Skeletal muscle satellite cell (primary cell): Measurements from ENCODE around the gene DYNC1I1.

ENCODE experiments used
- H3K27me3 ChIP-seq: 2 replicates; pipeline ENCODE4 v1.7.0; 2013; ENCODE audit warnings: low read length; ENCODE audit not compliant: control insufficient read depth, insufficient read depth
- H3K36me3 ChIP-seq: 2 replicates; pipeline ENCODE4 v1.7.0; 2013; ENCODE audit warnings: mild to moderate bottlenecking, control low read depth, low read length; ENCODE audit not compliant: insufficient read depth
- H3K4me1 ChIP-seq: 2 replicates; pipeline ENCODE4 v1.7.0; 2013; ENCODE audit warnings: low read length; ENCODE audit not compliant: control insufficient read depth, insufficient read depth
- H3K4me2 ChIP-seq: 2 replicates; pipeline ENCODE4 v1.7.0; 2013; ENCODE audit warnings: mild to moderate bottlenecking, low read length
- H3K4me3 ChIP-seq: 2 replicates; pipeline ENCODE4 v1.7.0; 2013; ENCODE audit warnings: low read length
- H3K9ac ChIP-seq: 2 replicates; pipeline ENCODE4 v1.7.0; 2013; ENCODE audit warnings: mild to moderate bottlenecking, low read depth, low read length, moderate library complexity
- H3K9me3 ChIP-seq: replicated peaks from 2 replicates; pipeline ENCODE4 v1.7.0; 2013; ENCODE audit warnings: mild to moderate bottlenecking, control low read depth, low read length

The DYNC1I1 gene

DNA sequence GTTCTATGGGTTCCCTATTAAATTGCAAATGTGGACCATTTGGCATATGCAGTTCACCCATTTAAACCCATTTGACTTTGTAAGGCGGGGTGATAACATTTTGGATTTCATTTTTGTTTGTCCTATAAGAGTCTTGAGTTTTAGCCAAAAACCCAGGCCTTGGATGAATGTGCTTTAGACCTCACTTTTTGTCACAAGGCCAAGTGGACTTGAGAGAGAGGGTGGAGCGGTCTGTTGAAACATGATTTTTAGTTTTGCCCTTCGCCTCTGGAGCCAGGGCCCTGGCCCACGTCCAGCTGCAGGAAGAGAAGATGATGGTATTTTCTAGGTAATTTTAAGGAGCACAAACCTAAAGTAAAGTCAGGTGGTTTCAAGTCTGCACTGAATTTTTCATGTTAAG lies 289.5 kb downstream of the DYNC1I1 start:
- Histone ChIP-seq H3K4me3 (no peak overlapping the region), H3K4me1 (no peaks in the 10 kb centered on the region), H3K9me3 (no peaks in the 10 kb centered on the region), H3K9ac (no peak overlapping the region), H3K27me3 (no peaks in the 10 kb centered on the region), H3K4me2 (no peak overlapping the region), H3K36me3 (no peaks in the 10 kb centered on the region)

DNA sequence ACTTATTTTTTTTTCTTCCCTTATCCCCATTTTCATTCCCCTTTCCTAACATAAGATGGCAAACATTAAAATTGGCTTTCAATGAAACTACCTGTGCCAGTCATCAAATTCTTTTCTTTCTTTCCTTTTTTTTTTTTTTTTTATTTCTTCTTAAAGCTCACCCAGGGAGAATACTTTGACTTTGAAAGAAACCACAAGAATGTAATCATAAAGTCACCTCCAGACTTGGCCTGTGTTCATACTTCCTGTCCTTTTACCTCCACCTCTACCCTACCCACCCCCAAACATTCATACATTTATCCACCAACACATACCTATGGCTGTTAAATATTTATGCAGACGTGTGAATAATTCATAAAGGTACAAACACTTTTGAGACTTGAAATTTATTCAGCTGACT lies 295.0 kb downstream of the DYNC1I1 start:
- no peaks in the 10 kb centered on the region for H3K9me3 ChIP-seq
- H3K4me3 ChIP-seq = no peak overlapping the region
- H3K4me2 ChIP-seq = no peak overlapping the region
- H3K9ac ChIP-seq = no peak overlapping the region
- H3K36me3 ChIP-seq = no peaks in the 10 kb centered on the region
- no peaks in the 10 kb centered on the region for H3K4me1 ChIP-seq
- no peaks in the 10 kb centered on the region for H3K27me3 ChIP-seq

DNA sequence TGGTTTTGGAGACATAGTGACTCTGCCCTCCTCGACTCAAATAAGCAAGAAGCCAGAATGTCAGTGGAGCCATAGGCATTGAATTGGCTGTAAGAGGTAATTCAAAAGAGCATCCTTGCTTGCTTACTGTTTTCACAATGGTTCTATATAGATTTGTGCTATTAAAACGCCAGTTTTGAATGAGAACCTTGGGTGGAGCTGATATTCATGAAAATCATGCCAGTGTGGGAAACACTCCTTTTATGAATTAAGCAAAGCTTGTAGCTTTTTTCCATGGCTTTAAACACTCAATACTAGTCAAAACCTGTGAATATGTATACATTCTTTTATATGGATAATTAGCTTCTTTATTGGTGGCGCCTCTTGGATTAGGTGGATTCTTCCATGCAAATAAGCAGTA lies 297.0 kb downstream of the DYNC1I1 start:
- Histone ChIP-seq H3K4me3 (no peak overlapping the region), H3K9ac (no peak overlapping the region), H3K9me3 (no peaks in the 10 kb centered on the region), H3K4me1 (no peaks in the 10 kb centered on the region), H3K27me3 (no peaks in the 10 kb centered on the region), H3K36me3 (no peaks in the 10 kb centered on the region), H3K4me2 (no peak overlapping the region)

DNA sequence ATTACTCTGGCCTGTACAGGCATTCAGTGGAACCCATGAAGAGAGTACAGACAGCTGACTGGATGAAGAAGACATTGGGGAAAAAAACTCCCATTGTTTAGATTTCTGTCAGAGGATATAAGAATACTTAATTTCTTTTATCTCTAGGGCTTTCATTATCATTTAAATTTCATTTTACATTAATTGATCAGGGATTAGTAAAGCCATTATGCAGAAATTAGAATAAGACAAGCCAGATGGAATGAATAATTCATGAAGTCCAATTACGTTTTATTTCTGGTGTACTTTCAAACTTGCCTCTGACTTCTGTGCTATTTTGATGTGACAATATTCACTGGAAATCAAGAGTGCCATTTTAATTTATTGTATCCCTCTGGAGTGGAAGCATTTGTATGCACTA lies 302.5 kb downstream of the DYNC1I1 start:
- H3K4me2 ChIP-seq = no peak overlapping the region

DNA sequence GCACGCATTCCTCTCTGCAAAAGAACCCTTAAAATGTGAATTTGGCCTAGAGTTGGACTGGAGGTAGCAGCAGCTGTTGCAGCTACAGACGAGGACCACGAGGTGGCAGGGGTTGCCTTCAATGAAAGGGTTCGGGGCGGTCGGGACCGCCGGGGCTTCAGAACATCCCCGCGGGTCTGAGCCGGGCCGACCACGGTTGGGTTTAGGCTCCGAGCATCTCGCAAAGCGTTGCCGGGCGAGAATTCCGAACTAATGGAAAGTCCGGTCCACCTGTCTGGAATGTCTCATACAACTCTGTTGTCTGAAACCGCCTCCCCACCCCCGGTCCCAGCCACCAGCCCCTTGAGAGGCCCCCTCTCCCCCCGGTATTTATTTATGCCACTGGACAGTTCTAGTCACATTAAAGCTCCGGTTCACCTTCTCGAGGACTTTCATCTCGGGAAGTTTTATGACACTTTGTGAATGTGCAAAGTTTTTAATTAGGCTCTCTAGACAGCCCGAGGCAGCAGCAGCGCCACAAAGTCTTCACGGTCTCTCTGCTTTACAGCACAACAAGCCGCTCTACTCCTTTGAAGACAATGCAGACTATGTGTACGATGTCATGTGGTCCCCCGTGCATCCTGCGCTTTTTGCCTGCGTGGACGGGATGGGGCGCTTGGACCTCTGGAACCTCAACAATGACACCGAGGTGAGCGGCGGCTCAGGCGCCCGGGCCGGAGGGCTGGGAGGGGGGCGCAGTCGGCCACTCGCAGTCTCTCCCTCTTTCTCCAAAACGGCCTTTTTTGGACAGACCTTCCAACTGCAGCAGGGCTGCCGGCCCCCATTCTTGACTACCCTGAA lies 303.4 kb downstream of the DYNC1I1 start:
- peak overlapping the region; percentile 76 for H3K4me3 ChIP-seq
- peaks cover 7% of the 10 kb centered on the region for H3K4me1 ChIP-seq
- H3K9ac ChIP-seq = peak overlapping the region; percentile 38
- H3K27me3 ChIP-seq = peaks cover 7% of the 10 kb centered on the region
- no peaks in the 10 kb centered on the region for H3K36me3 ChIP-seq
- no peaks in the 10 kb centered on the region for H3K9me3 ChIP-seq
- peak overlapping the region; percentile 98 for H3K4me2 ChIP-seq

More for the DNA sequence above, 302.5 kb downstream of the DYNC1I1 start:
- Histone ChIP-seq H3K4me3 (no peak overlapping the region), H3K9ac (no peak overlapping the region), H3K27me3 (peaks cover 7% of the 10 kb centered on the region), H3K4me1 (peaks cover 7% of the 10 kb centered on the region), H3K9me3 (no peaks in the 10 kb centered on the region), H3K36me3 (no peaks in the 10 kb centered on the region)

DNA sequence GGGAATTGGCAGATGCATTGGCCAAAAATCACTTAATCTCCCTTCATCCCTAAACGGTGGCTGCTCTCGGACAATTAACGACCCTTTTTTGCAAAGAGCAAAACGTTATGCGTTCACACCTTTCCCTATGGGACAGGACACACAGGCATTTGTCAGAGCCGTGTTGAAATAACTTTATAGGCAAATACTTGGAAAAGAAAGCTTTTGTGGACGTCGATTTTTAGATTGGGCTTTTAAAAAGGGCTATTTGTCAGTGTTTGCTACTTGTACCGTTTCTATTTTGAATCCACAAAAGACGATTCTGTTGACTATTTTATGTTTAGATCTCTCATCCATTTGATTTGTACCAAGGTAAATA lies 304.0 kb downstream of the DYNC1I1 start:
- Histone ChIP-seq H3K36me3 (no peaks in the 10 kb centered on the region), H3K9ac (peak overlapping the region; percentile 38), H3K9me3 (no peaks in the 10 kb centered on the region), H3K4me3 (peak overlapping the region; percentile 76), H3K4me2 (peak overlapping the region; percentile 98), H3K27me3 (peaks cover 7% of the 10 kb centered on the region), H3K4me1 (peaks cover 7% of the 10 kb centered on the region)

DNA sequence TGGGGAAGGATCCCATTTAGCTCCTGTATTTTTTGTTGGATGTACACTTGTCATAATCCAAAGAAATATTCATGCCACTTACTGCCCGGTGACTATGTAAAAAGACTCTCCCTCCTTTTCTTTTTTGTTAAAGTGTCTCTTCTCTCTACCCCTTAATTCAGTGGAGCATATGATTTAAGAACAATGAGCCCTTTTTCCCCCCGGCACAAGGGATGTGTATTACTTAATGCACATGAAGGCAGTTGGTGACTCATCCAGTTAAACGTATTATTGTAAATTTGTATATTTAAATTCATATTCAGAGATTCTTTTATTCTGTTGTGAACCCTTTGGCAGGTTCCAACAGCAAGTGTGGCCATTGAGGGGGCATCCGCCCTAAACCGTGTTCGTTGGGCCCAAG lies 307.7 kb downstream of the DYNC1I1 start:
- Histone ChIP-seq H3K9ac (no peak overlapping the region), H3K9me3 (no peaks in the 10 kb centered on the region), H3K4me1 (peaks cover 12% of the 10 kb centered on the region), H3K4me2 (no peak overlapping the region), H3K4me3 (no peak overlapping the region), H3K27me3 (peaks cover 7% of the 10 kb centered on the region), H3K36me3 (no peaks in the 10 kb centered on the region)

DNA sequence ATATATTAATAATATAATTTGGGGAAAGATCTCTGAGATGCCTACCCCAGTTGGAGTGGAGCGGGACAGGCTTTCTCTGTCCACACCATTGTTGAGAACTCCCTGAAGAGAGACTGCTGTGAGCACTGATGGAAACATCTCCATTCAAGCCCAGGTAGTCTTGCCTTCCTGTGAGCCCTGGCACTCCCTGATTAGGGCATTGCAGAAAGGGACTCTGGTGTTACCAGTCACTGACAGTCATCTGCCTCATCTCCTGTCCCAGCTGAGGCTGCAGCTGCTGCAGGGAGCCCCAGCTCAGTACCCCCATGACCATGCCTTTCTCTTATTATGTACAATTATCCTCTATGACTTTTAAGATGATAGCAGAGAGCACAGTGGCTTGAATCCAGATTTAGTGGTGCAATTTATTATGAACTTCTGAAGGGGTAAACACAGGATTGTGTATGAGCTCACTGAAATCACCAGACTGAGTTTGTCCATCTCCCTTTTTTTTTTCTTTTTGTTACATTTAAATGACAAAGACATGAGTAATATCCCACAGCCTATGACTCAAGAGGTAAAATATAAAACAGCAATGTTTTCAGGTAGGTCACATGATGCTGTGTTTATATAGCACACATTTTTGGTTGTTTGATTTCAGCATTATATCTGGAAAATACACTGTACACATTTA lies 312.7 kb downstream of the DYNC1I1 start:
- Histone ChIP-seq H3K4me3 (peak overlapping the region; percentile 40), H3K9ac (no peak overlapping the region), H3K4me1 (peaks cover 23% of the 10 kb centered on the region), H3K36me3 (no peaks in the 10 kb centered on the region), H3K27me3 (no peaks in the 10 kb centered on the region), H3K9me3 (no peaks in the 10 kb centered on the region), H3K4me2 (peak overlapping the region; percentile 67)

DNA sequence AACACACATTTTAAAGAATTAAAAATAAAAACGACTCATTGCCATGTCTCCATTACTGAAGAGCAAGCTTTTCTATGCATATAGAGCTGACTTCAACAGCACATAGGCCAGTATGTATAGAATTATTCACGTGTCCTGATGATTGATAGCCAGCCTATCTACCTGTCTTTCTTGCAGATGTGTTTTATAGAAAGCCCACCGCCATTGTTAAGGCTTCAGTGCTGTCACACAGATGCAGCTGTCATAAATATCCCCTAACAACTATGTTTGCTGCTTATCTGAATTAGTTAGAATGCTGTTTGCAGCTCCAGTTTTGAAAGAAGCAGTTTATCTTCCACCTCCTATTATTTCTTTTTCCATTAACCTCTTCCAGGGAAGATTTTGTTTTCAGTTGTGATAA lies 313.6 kb downstream of the DYNC1I1 start:
- no peaks in the 10 kb centered on the region for H3K36me3 ChIP-seq
- no peaks in the 10 kb centered on the region for H3K27me3 ChIP-seq
- no peak overlapping the region for H3K9ac ChIP-seq
- no peak overlapping the region for H3K4me2 ChIP-seq
- H3K4me3 ChIP-seq = no peak overlapping the region
- H3K4me1 ChIP-seq = peaks cover 23% of the 10 kb centered on the region
- no peaks in the 10 kb centered on the region for H3K9me3 ChIP-seq

DNA sequence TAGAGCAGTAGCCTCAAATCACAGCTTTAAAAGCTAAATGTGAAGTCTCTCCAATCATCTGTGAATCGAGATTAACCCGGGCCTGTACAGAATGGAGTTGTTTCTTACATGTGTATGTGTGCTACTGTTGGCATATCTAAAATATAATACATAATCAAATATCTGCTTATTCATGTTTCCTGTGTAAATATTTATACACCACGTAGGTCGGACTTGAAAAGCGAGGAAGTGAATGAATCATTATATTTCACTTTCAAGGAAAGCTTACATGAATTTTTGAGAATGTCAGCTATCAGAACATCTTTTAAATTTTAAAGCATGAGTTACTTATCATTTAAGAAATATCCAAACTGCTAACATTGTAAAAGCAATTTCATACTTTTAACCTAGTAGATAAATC lies 316.2 kb downstream of the DYNC1I1 start:
- peak overlapping the region; percentile 49 for H3K4me2 ChIP-seq
- H3K27me3 ChIP-seq = no peaks in the 10 kb centered on the region
- peaks cover 26% of the 10 kb centered on the region for H3K4me1 ChIP-seq
- H3K9ac ChIP-seq = no peak overlapping the region
- no peaks in the 10 kb centered on the region for H3K9me3 ChIP-seq
- H3K4me3 ChIP-seq = no peak overlapping the region
- H3K36me3 ChIP-seq = no peaks in the 10 kb centered on the region

DNA sequence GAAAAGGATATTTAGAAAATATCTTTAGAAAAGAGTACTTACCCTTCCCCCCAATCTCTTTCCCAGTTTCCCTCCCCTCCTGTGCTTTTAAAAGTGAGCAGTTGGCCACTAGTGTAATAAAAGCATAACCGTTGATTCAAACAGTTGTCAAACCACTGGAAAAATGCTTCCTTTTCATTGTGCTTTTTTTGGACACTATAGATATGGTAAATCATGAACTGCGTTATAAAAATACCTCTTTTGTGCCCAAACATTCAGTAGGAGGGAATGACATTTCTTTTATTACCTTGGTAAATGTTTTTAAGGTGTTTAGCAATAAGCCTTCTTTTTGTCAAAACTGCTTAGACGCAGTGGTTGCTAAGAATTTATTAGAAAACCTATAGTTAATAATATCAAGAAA lies 317.2 kb downstream of the DYNC1I1 start:
- Histone ChIP-seq H3K27me3 (no peaks in the 10 kb centered on the region), H3K4me1 (peaks cover 26% of the 10 kb centered on the region), H3K4me2 (no peak overlapping the region), H3K36me3 (no peaks in the 10 kb centered on the region), H3K9ac (no peak overlapping the region), H3K4me3 (no peak overlapping the region), H3K9me3 (no peaks in the 10 kb centered on the region)

DNA sequence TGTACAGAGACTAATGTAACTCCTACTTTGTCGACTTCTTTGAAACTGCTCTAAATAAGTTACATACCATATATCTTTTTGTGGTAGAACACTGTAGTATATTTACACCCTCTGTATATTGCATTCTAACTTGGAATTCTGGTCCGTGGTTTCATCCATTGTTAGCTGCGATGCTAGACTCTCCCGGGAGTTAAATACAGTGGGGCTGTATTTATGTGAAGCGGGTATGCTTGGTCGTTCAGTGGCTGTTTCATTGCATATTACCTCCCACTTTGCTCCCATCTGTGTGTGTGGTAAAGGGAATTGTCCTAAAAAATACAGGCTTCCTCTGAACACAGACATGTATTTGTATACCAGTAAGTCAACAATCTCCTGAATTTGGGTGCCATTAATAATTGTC lies 318.4 kb downstream of the DYNC1I1 start:
- no peak overlapping the region for H3K4me2 ChIP-seq
- no peak overlapping the region for H3K9ac ChIP-seq
- no peaks in the 10 kb centered on the region for H3K9me3 ChIP-seq
- H3K4me1 ChIP-seq = peaks cover 15% of the 10 kb centered on the region
- no peak overlapping the region for H3K4me3 ChIP-seq
- H3K36me3 ChIP-seq = no peaks in the 10 kb centered on the region
- no peaks in the 10 kb centered on the region for H3K27me3 ChIP-seq
